PC-3 (cell line): Measurements from ENCODE around the gene GRPR. TPM values are rescaled to one million over a fixed set of nuclear protein-coding genes. Genes with fewer than 3 reads are reported as not detected.

ENCODE experiments used
- ATAC-seq: fragments of 200-7000 bp; cut with Tn5 transposase; 2 replicates; pipeline ENCODE4 v1.9.1; 2020; ENCODE audit warnings: mild to moderate bottlenecking, moderate library complexity
- BruUV-seq: library from RNA; stranded (reverse); fragments of 400-500 nt; replicated peaks from 2 replicates; lab custom pipeline; 2021; lab: Mats Ljungman, UMichigan
- CTCF ChIA-PET: fragments of 300-600 bp; sonication (Branson Sonifier 250); formaldehyde crosslinking; loops from one replicate; lab custom pipeline; 2022; ENCODE audit warnings: antibody characterized with exemption; lab: Charles Lee
- POLR2A ChIA-PET: fragments of 300-600 bp; sonication (Branson Sonifier 250); formaldehyde crosslinking; loops from one replicate; lab custom pipeline; 2022; ENCODE audit warnings: antibody characterized with exemption; ENCODE audit not compliant: unreplicated experiment; lab: Charles Lee
- DNase-seq: peaks from one replicate; pipeline ENCODE4 v3.0.0-alpha.2; 2015
- H2AFZ ChIP-seq: fragments of 300-600 bp; sonication (generic); 2 replicates; pipeline ENCODE4 v1.6.0; 2016; ENCODE audit warnings: antibody characterized with exemption, low read length
- H3F3A ChIP-seq: fragments of 300-600 bp; sonication (generic); one replicate; pipeline ENCODE4 v1.6.0; 2017; ENCODE audit warnings: antibody characterized with exemption, low read length, control low read depth, mild to moderate bottlenecking; ENCODE audit not compliant: unreplicated experiment
- H3K27ac ChIP-seq: fragments of 300-600 bp; sonication (generic); 2 replicates; pipeline ENCODE4 v1.5.1; 2016; ENCODE audit warnings: mild to moderate bottlenecking, low read length
- H3K27me3 ChIP-seq: fragments of 300-600 bp; sonication (generic); 2 replicates; pipeline ENCODE4 v1.6.1; 2016; ENCODE audit warnings: low read length, mixed read lengths
- H3K36me3 ChIP-seq: fragments of 300-600 bp; sonication (generic); 2 replicates; pipeline ENCODE4 v1.6.1; 2016; ENCODE audit warnings: low read depth, mixed run types, low read length, mixed read lengths
- H3K4me1 ChIP-seq: fragments of 300-600 bp; sonication (generic); 2 replicates; pipeline ENCODE4 v1.5.1; 2016; ENCODE audit warnings: low read length; ENCODE audit not compliant: insufficient read depth
- H3K4me2 ChIP-seq: fragments of 300-600 bp; sonication (generic); 2 replicates; pipeline ENCODE4 v1.6.0; 2016; ENCODE audit warnings: low read length
- H3K4me3 ChIP-seq: fragments of 300-600 bp; sonication (generic); 2 replicates; pipeline ENCODE4 v1.5.1; 2016; ENCODE audit warnings: mild to moderate bottlenecking, low read length, mixed read lengths
- H3K79me2 ChIP-seq: fragments of 300-600 bp; sonication (generic); 2 replicates; pipeline ENCODE4 v1.6.1; 2017; ENCODE audit warnings: low read length, mixed read lengths
- H3K9ac ChIP-seq: fragments of 300-600 bp; sonication (generic); 2 replicates; pipeline ENCODE4 v1.6.0; 2016; ENCODE audit warnings: mild to moderate bottlenecking, low read length
- H3K9me2 ChIP-seq: fragments of 300-600 bp; sonication (generic); replicated peaks from 2 replicates; pipeline ENCODE4 v1.6.1; 2016; ENCODE audit warnings: mixed run types, low read length, mixed read lengths
- H3K9me3 ChIP-seq: fragments of 300-600 bp; sonication (generic); 2 replicates; pipeline ENCODE4 v1.6.1; 2016; ENCODE audit warnings: low read length, mixed read lengths
- H4K20me1 ChIP-seq: fragments of 300-600 bp; sonication (generic); 2 replicates; pipeline ENCODE4 v1.6.1; 2016; ENCODE audit warnings: low read length, mixed read lengths
- CTCF ChIP-seq: fragments of 300-600 bp; sonication (generic); conservative IDR thresholded peaks from 2 replicates; pipeline ENCODE4 v1.5.1; 2017; ENCODE audit warnings: antibody characterized with exemption, low read depth, mild to moderate bottlenecking, low read length
- EZH2 ChIP-seq: fragments of 300-600 bp; sonication (generic); IDR thresholded peaks from one replicate; pipeline ENCODE4 v1.6.1; 2017; ENCODE audit warnings: antibody characterized with exemption, mild to moderate bottlenecking, low read length; ENCODE audit not compliant: unreplicated experiment
- EZH2phosphoT487 ChIP-seq: fragments of 300-600 bp; sonication (generic); IDR thresholded peaks from 2 replicates; pipeline ENCODE4 v1.6.1; 2018; ENCODE audit warnings: mild to moderate bottlenecking, antibody characterized with exemption, low read length, borderline replicate concordance
- intact Hi-C: fragments of 100-400 bp; cut with micrococcal nuclease; formaldehyde crosslinking; loops from 2 replicates; pipeline ENCODE4 v1.9.0; 2023
- total RNA-seq: library from RNA; depleted of rRNA; stranded (reverse); fragments of >200 nt; gene quantifications from 2 replicates; pipeline ENCODE4 v1.2.3, GENCODE V29; 2014

The GRPR gene
- total RNA-seq, 1 experiment from 2014 or later: 26.5 TPM

GRCh38 chrX:16103625-16104024, 19.7 kb upstream of the GRPR start:
- H3K9me2 ChIP-seq: no peaks in the 10 kb centered on the region
- H3K4me1 ChIP-seq: no peaks in the 10 kb centered on the region
- POLR2A ChIA-PET: no interaction called here
- H3K27ac ChIP-seq: no peak overlapping the region
- no peaks in the 10 kb centered on the region for H3F3A ChIP-seq
- no peak overlapping the region for H2AFZ ChIP-seq
- DNase-seq: no peak
- H3K9ac ChIP-seq: no peak overlapping the region
- no peak overlapping the region for H3K4me2 ChIP-seq
- H3K9me3 ChIP-seq: no peaks in the 10 kb centered on the region
- no peaks in the 10 kb centered on the region for H3K27me3 ChIP-seq
- no peak for ATAC-seq
- TF ChIP-seq EZH2phosphoT487 (no peak), EZH2 (no peak), CTCF (no peak)
- H4K20me1 ChIP-seq: no peaks in the 10 kb centered on the region
- no peak overlapping the region for H3K4me3 ChIP-seq
- no peaks in the 10 kb centered on the region for H3K79me2 ChIP-seq
- no TSS peak for BruUV-seq
- intact Hi-C loops: no loop called here
- CTCF ChIA-PET: no interaction called here
- no peaks in the 10 kb centered on the region for H3K36me3 ChIP-seq

DNA sequence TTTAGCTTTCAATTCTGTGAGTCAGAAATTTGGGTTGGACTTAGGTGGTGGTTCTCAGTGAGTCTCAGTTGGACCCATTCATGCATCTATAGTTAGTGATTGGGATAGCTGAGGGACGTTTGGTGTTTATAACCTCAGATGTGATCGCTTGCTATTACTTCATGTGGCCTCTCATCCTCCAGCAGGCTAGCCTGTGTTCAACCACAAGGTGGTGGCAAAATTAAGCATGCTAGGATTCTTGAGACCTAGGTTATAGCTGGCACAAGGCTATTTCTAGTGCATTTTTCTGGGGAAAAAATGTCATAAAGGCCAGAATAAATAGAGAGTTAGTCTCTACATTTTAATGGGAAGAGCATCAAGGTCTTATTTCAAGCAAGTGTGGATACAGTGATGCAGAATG, 10.9 kb upstream of the GRPR start:
- Histone ChIP-seq H3K27me3 (no peaks in the 10 kb centered on the region), H2AFZ (no peak overlapping the region), H3K4me1 (no peaks in the 10 kb centered on the region), H3K4me2 (no peak overlapping the region), H3K9ac (no peak overlapping the region), H3K4me3 (no peak overlapping the region), H3K9me3 (no peaks in the 10 kb centered on the region), H3K79me2 (no peaks in the 10 kb centered on the region), H4K20me1 (no peaks in the 10 kb centered on the region), H3K27ac (no peak overlapping the region), H3F3A (no peaks in the 10 kb centered on the region), H3K36me3 (no peaks in the 10 kb centered on the region), H3K9me2 (no peaks in the 10 kb centered on the region)
- CTCF ChIA-PET: no interaction called here
- no TSS peak for BruUV-seq
- TF ChIP-seq EZH2phosphoT487: no peak
- peak; percentile 38 for TF ChIP-seq CTCF
- DNase-seq: peak; percentile 21
- POLR2A ChIA-PET: no interaction called here
- ATAC-seq: peak; percentile 55; the same call in 1 of the 2 replicates
- intact Hi-C loops: no loop called here

GRCh38 chrX:16113978-16114565, 9.3 kb upstream of the GRPR start:
- no peak overlapping the region for H3K4me3 ChIP-seq
- intact Hi-C loops: no loop called here
- no peak overlapping the region for H3K4me2 ChIP-seq
- CTCF ChIA-PET: no interaction called here
- no peaks in the 10 kb centered on the region for H3K9me2 ChIP-seq
- no peaks in the 10 kb centered on the region for H3K36me3 ChIP-seq
- no peak overlapping the region for H2AFZ ChIP-seq
- no peaks in the 10 kb centered on the region for H3K4me1 ChIP-seq
- no peaks in the 10 kb centered on the region for H4K20me1 ChIP-seq
- no peak for TF ChIP-seq EZH2
- TF ChIP-seq EZH2phosphoT487: no peak
- no peak for TF ChIP-seq CTCF
- H3F3A ChIP-seq: no peaks in the 10 kb centered on the region
- H3K27ac ChIP-seq: no peak overlapping the region
- no peaks in the 10 kb centered on the region for H3K79me2 ChIP-seq
- DNase-seq (no peak), ATAC-seq (no peak)
- no peak overlapping the region for H3K9ac ChIP-seq
- no peaks in the 10 kb centered on the region for H3K27me3 ChIP-seq
- no TSS peak for BruUV-seq
- H3K9me3 ChIP-seq: no peaks in the 10 kb centered on the region
- POLR2A ChIA-PET: no interaction called here
